ENCODE data around the gene UGT1A6. TPM values are rescaled to one million over a fixed set of nuclear protein-coding genes. Genes with fewer than 3 reads are reported as not detected.

UGT1A6 gene
- total RNA-seq, 2 donors from 2014 or later = not detected

DNA sequence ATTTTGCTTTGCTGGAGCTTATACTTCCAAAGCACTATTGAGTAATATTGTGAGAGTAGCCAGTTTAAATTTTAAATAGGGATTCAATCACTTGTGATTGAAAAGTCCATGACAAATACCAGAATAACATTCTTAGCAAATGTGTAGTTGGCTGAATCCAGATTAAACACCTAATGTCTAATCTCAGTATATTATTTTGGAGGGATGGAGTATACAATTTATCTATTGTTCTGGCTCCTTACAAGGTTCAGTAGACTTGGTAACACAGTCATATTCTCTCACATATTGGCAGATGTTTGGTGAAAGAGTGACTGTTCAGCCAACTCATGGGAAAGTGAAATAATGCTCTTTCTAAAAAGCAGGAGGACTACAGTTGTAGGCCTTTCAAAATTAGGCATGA, 18.8 kb upstream of the UGT1A6 start:
- no peaks in the 10 kb centered on the region for H3K4me1 Mint-ChIP-seq
- no peak overlapping the region for H3K4me3 Mint-ChIP-seq
- peaks cover 15% of the 10 kb centered on the region for H3K27me3 Mint-ChIP-seq (ENCODE audit: insufficient read depth)
- H3K4me1 ChIP-seq (ENCODE audit: control insufficient read depth, insufficient read depth, low read length) = no peaks in the 10 kb centered on the region
- H3K4me3 ChIP-seq (ENCODE audit: low read length) = no peak overlapping the region
- no peaks in the 10 kb centered on the region for H3K36me3 Mint-ChIP-seq (ENCODE audit: low read depth)
- H3K9ac ChIP-seq (ENCODE audit: extremely low read depth, low read length, poor library complexity, severe bottlenecking) = no peak overlapping the region
- no peak for DNase-seq
- H3K27ac Mint-ChIP-seq = no peak overlapping the region
- TF ChIP-seq, protein P1, sequence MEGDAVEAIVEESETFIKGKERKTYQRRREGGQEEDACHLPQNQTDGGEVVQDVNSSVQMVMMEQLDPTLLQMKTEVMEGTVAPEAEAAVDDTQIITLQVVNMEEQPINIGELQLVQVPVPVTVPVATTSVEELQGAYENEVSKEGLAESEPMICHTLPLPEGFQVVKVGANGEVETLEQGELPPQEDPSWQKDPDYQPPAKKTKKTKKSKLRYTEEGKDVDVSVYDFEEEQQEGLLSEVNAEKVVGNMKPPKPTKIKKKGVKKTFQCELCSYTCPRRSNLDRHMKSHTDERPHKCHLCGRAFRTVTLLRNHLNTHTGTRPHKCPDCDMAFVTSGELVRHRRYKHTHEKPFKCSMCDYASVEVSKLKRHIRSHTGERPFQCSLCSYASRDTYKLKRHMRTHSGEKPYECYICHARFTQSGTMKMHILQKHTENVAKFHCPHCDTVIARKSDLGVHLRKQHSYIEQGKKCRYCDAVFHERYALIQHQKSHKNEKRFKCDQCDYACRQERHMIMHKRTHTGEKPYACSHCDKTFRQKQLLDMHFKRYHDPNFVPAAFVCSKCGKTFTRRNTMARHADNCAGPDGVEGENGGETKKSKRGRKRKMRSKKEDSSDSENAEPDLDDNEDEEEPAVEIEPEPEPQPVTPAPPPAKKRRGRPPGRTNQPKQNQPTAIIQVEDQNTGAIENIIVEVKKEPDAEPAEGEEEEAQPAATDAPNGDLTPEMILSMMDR (conservative IDR thresholded peaks at IDR 0.05) = no peak
- H3K9me3 Mint-ChIP-seq = no peaks in the 10 kb centered on the region
- no peaks in the 10 kb centered on the region for H3K9me3 ChIP-seq (ENCODE audit: control insufficient read depth, low read length)
- H3K27me3 ChIP-seq (ENCODE audit: control insufficient read depth, insufficient read depth, low read length, poor library complexity, severe bottlenecking) = peaks cover 3% of the 10 kb centered on the region
- no peaks in the 10 kb centered on the region for H3K36me3 ChIP-seq (ENCODE audit: control insufficient read depth, insufficient read depth, low read length)
- no peak overlapping the region for H3K27ac ChIP-seq (ENCODE audit: low read depth, low read length)

DNA sequence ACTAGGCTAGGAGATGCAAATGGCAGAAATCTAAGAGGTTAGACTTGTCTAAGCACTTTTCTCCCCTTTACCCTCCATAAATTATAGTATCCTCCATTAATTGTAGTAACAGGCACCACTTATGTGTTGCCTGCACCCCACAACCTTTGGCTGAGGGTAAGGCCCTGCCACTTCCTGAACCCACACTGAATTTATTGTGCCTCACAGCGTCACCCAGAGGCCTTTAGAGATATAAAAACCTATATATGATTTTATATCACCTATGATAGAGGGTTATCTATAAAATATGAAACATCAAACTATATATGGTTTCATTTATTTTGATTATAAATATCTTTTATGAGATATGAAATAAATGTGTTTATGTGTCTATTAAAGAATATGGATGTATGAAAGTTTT, 18.4 kb upstream of the UGT1A6 start:
- Histone ChIP-seq H3K4me1 (ENCODE audit: control insufficient read depth, insufficient read depth, low read length) (no peaks in the 10 kb centered on the region), H3K9ac (ENCODE audit: extremely low read depth, low read length, poor library complexity, severe bottlenecking) (no peak overlapping the region), H3K4me3 (ENCODE audit: low read length) (no peak overlapping the region), H3K36me3 (ENCODE audit: control insufficient read depth, insufficient read depth, low read length) (no peaks in the 10 kb centered on the region), H3K27me3 (ENCODE audit: control insufficient read depth, insufficient read depth, low read length, poor library complexity, severe bottlenecking) (peaks cover 7% of the 10 kb centered on the region), H3K27ac (ENCODE audit: low read depth, low read length) (no peak overlapping the region), H3K9me3 (ENCODE audit: control insufficient read depth, low read length) (no peaks in the 10 kb centered on the region)
- Mint-ChIP-seq H3K27ac (no peak overlapping the region), H3K9me3 (no peaks in the 10 kb centered on the region), H3K4me1 (no peaks in the 10 kb centered on the region), H3K4me3 (no peak overlapping the region), H3K27me3 (ENCODE audit: insufficient read depth) (peaks cover 15% of the 10 kb centered on the region), H3K36me3 (ENCODE audit: low read depth) (no peaks in the 10 kb centered on the region)
- DNase-seq = no peak
- TF ChIP-seq, protein P1 (conservative IDR thresholded peaks at IDR 0.05) = no peak
- no CpG with 5 or more reads among the region's 1 CpG for WGBS, 2 experiments (ENCODE audit: insufficient coverage in 1 of 2, insufficient read length in 1 of 2)

DNA sequence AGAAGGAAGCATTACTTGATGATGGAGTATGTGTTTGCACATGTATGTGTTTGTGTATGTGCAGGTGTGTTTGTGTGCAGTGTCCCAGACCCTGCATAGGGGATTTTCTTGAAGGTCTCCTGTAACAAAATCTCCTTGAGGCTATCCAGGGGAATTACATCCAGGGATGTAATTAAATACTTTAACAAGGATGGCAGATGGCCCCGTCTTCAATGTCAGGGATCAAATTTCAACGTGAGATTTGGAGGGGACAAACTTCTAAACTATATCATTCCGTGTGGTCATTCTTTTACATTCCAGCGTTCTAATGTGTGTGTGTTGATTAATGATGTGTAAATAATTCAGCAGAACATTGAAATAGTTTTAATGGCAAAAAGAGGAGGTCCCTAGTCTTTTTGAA, 17.7 kb upstream of the UGT1A6 start:
- no peak overlapping the region for H3K9ac ChIP-seq (ENCODE audit: extremely low read depth, low read length, poor library complexity, severe bottlenecking)
- H3K36me3 ChIP-seq (ENCODE audit: control insufficient read depth, insufficient read depth, low read length) = no peaks in the 10 kb centered on the region
- no peaks in the 10 kb centered on the region for H3K36me3 Mint-ChIP-seq (ENCODE audit: low read depth)
- H3K4me3 Mint-ChIP-seq = no peak overlapping the region
- peaks cover 9% of the 10 kb centered on the region for H3K27me3 ChIP-seq (ENCODE audit: control insufficient read depth, insufficient read depth, low read length, poor library complexity, severe bottlenecking)
- no peak overlapping the region for H3K27ac Mint-ChIP-seq
- H3K4me3 ChIP-seq (ENCODE audit: low read length) = no peak overlapping the region
- no peaks in the 10 kb centered on the region for H3K9me3 ChIP-seq (ENCODE audit: control insufficient read depth, low read length)
- 63 to 71% methylated on average over 3 to 4 of the region's 4 CpGs for WGBS, 2 experiments (ENCODE audit: insufficient coverage in 1 of 2, insufficient read length in 1 of 2)
- H3K9me3 Mint-ChIP-seq = no peaks in the 10 kb centered on the region
- no peaks in the 10 kb centered on the region for H3K4me1 ChIP-seq (ENCODE audit: control insufficient read depth, insufficient read depth, low read length)
- H3K27me3 Mint-ChIP-seq (ENCODE audit: insufficient read depth) = peaks cover 15% of the 10 kb centered on the region
- no peak overlapping the region for H3K27ac ChIP-seq (ENCODE audit: low read depth, low read length)
- H3K4me1 Mint-ChIP-seq = no peaks in the 10 kb centered on the region
- DNase-seq = no peak
- TF ChIP-seq, protein P1 (conservative IDR thresholded peaks at IDR 0.05) = peak; percentile 54
